IPS-11a (cell line): ENCODE results near the gene CIITA.
"Not testable (repeated sequence)": the region's sequence is repeated elsewhere in the genome, so short reads cannot be mapped to it uniquely, and the experiment has no call there.

Experiments used
- H3K4me3 ChIP-seq: one replicate; pipeline ENCODE4 v1.5.1; 2013; ENCODE audit warnings: low read depth, low read length, control low read depth

CIITA gene, protein sequence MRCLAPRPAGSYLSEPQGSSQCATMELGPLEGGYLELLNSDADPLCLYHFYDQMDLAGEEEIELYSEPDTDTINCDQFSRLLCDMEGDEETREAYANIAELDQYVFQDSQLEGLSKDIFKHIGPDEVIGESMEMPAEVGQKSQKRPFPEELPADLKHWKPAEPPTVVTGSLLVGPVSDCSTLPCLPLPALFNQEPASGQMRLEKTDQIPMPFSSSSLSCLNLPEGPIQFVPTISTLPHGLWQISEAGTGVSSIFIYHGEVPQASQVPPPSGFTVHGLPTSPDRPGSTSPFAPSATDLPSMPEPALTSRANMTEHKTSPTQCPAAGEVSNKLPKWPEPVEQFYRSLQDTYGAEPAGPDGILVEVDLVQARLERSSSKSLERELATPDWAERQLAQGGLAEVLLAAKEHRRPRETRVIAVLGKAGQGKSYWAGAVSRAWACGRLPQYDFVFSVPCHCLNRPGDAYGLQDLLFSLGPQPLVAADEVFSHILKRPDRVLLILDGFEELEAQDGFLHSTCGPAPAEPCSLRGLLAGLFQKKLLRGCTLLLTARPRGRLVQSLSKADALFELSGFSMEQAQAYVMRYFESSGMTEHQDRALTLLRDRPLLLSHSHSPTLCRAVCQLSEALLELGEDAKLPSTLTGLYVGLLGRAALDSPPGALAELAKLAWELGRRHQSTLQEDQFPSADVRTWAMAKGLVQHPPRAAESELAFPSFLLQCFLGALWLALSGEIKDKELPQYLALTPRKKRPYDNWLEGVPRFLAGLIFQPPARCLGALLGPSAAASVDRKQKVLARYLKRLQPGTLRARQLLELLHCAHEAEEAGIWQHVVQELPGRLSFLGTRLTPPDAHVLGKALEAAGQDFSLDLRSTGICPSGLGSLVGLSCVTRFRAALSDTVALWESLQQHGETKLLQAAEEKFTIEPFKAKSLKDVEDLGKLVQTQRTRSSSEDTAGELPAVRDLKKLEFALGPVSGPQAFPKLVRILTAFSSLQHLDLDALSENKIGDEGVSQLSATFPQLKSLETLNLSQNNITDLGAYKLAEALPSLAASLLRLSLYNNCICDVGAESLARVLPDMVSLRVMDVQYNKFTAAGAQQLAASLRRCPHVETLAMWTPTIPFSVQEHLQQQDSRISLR

DNA sequence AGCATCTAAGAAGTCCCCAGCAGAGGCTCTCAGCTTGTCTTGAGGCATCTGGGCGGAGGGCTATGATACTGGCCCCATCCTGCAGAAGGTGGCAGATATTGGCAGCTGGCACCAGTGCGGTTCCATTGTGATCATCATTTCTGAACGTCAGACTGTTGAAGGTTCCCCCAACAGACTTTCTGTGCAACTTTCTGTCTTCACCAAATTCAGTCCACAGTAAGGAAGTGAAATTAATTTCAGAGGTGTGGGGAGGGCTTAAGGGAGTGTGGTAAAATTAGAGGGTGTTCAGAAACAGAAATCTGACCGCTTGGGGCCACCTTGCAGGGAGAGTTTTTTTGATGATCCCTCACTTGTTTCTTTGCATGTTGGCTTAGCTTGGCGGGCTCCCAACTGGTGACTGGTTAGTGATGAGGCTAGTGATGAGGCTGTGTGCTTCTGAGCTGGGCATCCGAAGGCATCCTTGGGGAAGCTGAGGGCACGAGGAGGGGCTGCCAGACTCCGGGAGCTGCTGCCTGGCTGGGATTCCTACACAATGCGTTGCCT, at the start of gene CIITA:
Gene CIITA (plus strand): TSS at position 404 of the 543 bp plus-strand sequence. CDS start 129 bp downstream, at position 533.
- no peak within 1 kb of the TSS for H3K4me3 ChIP-seq

- no peak overlapping the region for H3K4me3 ChIP-seq
Measured at GRCh38 chr16:10827691-10828341, 49.2 kb upstream of the CIITA start.

GRCh38 chr16:10828851-10829366, 48.1 kb upstream of the CIITA start:
- no peak overlapping the region for H3K4me3 ChIP-seq

GRCh38 chr16:10829390-10830098, 47.5 kb upstream of the CIITA start:
- not testable (repeated sequence) for H3K4me3 ChIP-seq

DNA sequence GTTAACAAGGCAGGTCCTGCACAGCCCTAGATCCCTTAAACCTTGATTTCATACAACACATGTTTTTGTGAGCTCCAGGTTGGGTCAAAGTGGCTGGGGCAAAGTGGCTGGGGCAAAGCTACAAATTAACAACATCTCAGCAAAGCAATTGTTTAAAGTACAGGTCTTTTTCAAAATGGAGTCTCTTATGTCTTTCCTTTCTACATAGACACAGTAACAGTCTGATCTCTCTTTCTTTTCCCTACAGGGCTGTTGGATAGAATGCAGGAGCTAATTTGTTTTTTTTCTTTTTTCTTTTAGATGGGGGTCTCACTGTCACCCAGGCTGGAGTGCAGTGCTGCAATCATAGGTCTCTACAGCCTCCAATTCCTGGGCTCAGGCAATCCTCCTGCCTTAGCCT, 46.8 kb upstream of the CIITA start:
- not testable (repeated sequence) for H3K4me3 ChIP-seq

- no peak overlapping the region for H3K4me3 ChIP-seq
Measured at GRCh38 chr16:10831894-10832886, 44.8 kb upstream of the CIITA start.

- H3K4me3 ChIP-seq, result no peak overlapping the region
Measured at GRCh38 chr16:10833271-10833670, 43.7 kb upstream of the CIITA start.

DNA sequence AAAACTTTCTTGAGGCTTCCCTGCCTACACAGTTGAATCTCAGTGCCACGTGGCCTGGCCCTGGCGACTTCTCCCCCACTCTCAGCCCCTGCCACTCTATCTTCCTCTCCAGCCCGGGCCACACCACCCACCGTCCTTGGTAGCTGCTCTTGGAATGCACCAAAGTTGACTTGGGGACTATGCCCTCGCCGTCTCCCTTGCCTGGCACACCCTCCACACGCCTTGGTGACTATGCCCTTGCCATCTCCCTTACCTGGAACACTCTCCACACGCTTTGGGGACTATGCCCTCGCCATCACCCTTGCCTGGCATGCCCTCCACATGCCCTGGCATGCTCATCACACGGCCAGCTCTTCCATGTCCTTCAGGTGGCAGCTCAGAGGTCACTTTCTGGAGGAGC, 42.9 kb upstream of the CIITA start:
- no peak overlapping the region for H3K4me3 ChIP-seq

- H3K4me3 ChIP-seq, result no peak overlapping the region
Measured at GRCh38 chr16:10834766-10835165, 42.2 kb upstream of the CIITA start.

DNA sequence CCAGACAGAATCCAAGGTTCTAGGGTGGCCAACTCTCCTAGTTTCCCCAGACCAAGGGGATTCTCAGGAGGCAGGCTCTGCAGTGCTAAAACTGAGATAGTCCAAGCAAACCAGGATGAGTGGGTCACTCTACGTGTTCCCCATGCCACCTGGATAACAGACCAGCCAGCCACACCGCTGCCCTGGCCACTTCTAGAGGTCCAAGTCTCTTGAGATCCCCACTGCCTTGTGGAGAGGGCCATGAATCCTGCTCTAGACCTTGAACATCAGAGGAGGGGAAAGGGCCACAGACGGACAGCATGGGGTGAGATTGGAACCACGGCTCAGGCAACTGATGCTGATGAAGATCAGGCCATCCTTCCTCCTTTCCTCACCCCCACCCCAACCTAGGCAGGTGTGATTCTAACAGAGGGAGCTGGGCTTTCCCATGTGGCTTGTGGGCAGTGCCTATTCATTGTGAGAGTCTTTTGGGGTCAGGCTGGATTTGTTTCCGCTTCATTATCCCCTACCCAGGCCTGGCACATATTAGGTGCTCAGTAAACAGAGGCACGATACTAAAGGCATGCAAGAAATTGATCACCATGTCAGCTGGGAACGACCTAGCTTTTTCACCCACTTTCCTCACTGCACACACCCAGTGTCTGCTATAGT, 41.6 kb upstream of the CIITA start:
- H3K4me3 ChIP-seq, result no peak overlapping the region

DNA sequence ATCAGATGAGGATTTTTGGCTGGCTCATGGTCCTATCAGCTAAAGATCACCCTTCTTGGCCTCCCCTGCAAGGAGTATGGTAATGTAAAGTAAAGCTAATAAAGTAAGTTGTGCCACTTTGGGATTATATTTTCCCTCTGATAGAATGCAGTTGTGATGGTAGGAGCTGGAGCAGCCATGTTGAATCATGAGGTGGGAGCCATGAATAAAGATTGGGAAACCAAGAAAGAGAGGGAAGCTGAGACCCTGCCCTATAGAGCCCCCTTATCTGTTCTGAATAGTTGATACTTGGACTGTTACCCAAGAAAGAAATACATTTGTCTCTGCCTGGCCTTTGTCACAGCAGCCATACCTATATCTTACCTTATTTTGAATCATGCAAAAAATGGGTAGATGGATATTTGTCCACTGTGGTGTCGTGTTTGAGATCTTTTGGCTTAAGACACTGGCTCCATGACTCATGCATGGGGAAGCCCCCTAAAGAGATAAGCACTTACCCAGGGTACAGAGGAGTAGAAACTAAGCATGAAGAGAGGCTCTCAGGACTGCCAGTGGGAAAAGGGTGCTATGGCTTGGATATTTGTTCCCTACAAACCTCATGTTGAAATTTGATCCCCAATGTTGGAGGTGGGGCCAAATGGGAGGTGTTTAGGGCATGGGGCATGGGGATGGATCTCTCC, 40.7 kb upstream of the CIITA start:
- H3K4me3 ChIP-seq, result no peak overlapping the region

DNA sequence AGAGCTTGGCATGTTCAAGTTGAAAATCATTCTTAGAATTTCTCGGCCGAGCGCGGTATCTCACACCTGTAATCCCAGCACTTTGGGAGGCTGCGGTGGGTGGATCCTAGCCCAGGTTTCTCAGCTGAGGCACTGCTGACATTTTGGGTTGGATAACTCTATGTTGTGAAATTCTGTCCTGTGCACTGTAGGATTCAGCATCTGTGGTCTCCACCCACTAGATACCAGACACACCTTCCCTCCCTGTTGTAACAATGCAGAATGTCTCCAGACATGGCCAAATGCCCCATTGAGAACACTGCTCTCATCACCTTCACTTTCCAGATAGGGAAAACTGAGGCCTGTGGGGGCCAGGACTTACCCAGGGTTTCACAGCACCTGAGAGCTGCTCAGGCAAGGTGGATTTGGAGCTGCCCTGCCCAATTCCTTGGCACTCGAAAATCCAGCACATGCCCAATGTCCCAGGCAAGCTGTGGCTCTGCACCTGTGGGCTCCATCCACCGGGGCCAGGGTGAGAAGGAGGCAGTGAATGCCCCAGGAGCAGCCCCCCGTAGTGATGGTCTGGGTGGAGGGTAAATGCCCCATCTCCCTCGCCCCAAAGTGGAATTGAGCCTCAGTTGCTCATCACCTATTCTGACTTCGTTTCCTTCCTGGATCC, 38.3 kb upstream of the CIITA start:
- no peak overlapping the region for H3K4me3 ChIP-seq

DNA sequence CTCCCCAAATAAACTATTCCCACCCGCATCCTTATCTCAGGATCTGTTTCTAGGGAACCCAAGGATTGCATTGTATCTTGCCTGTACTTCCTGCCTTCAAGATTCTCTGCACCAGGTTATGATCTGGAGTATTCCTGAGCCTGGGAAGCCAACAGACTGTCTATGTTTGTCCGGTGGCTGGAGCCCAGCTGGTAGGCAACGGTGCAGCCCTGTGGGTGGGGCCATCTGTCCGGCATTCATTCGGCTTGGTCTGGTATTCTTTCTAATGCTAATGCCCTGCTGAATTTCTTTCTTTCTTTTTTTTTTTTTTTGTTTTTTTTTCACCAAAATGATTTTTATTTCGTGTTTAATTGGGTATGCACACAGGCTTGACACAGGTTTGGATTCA, 37.7 kb upstream of the CIITA start:
- no peak overlapping the region for H3K4me3 ChIP-seq

- no peak overlapping the region for H3K4me3 ChIP-seq
Measured at GRCh38 chr16:10840703-10841102, 36.3 kb upstream of the CIITA start.

GRCh38 chr16:10846213-10846998, 30.6 kb upstream of the CIITA start:
- no peak overlapping the region for H3K4me3 ChIP-seq

DNA sequence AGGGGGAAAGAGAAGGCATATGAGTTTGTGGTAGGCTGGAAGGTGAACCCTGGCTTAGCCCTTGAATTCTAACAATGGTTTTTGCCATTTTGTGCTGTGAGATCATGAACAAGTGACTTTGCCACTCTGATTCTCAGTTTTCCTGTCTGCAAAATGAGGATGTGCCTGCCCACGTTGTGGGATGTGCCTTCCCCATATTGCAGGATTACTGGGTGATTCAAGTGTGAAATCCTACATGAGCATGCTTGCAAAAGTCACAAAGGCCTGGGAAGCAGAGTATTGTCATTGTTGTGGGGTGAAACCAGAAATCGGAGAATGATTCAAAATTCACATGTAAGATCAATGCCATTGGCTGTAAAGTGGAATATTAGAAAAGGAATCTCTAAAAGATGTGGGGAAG, 29.8 kb upstream of the CIITA start:
- H3K4me3 ChIP-seq, result no peak overlapping the region
